NCI-H345 (cell line): Measurements from ENCODE around the gene NR2E1.

Source experiments
- DNase-seq: peaks from one replicate; lab custom pipeline; 2025; lab: John Stamatoyannopoulos, UW

Gene NR2E1

GRCh38 chr6:108165714-108166663 is at the start of gene NR2E1:
Gene NR2E1, plus strand, starts transcription at chr6:108166022. Its CDS starts 744 bp downstream, at chr6:108166766.
- peak; percentile 34 for DNase-seq

DNA sequence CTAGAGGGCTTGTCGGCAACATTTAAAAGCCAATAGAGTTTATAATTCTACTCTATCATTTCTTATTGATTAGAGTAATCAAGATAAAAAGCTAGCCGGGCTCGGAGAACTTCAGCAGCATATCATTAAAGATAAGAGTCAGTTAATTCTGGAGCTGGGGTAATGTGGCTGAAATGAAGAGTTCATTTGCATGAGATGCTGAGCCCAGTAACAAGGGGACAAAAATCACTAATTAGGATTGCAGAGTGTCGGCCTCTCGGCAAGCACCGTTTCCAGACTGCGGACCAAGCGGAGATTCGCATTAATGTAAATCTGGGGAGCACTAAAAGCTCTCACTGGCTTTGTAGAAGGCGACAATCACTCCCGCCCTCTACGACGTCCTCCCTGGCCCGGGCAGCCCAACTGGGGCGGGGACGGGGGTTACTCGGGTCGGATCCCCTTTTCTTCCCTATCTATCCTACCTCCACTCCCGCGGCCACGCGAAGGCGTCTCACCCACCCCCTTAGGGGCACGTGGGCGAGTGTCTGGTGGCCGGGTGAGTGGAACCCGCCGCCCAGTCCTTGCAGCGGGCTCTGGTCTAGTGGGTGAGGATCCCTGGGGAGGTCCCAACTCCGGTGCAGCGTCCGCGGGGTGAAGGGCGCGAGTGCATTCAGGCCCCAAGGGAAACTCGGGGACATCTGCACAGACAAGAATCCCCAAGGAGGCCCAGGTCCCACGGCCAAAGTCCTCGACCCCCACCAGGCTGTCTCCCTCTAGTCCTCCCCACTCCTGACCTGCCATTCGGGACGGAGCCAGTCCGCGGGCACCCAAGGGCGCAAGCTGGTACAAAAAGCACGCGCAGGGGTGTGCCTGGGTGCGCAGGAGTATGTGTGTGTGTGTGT is 49.0 kb upstream of the NR2E1 start:
- no peak for DNase-seq

DNA sequence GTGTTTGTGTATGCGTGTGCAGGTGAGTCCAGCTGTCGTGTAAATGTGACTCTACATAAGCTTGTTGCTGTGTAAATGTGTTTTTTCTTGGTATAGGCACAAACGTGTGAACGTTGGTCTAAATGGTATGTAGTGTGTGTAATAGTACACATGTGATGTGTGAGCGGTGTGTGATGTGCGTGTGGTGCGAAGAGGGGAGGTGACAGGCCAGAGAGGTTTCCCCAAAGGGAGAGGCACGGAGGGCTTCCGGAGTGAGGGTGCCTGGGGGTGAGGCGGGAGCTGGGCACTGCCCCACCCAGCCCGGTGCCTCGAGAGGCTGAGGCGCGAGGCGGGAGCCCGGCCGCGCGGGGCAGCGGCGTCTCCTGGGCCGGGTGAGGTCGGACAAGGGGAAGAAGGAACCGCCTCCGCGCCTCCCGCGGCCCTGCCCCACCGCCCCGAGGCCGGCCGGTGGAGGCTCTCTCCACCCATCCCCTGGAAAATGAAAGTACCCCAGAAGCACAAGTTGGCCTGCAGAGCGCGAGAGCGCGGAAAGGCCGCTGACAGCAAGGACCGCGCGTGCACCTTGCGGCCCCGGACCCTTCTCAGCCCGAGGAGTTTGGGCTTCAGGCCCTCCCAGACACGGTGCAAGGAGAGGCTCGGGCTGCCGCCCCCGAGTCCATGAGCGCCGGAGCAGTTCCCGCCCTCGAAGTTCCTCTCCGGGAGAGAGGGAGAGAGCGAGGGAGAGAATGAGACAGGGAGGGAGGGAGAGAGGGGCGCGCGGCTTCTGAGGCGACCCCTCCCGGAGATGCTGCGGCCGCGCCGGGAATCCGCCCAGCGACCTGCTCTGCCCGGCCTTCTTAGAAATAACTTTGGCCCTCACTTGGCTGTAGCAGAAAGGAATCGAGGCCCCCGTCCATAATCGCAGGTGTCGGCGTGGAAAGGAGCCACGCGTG is 48.1 kb upstream of the NR2E1 start:
- peak; percentile 40 for DNase-seq

- no peak for DNase-seq
Observed at GRCh38 chr6:108118359-108118724, 47.5 kb upstream of the NR2E1 start.

GRCh38 chr6:108118810-108119768 is 46.7 kb upstream of the NR2E1 start:
- DNase-seq, result no peak

DNA sequence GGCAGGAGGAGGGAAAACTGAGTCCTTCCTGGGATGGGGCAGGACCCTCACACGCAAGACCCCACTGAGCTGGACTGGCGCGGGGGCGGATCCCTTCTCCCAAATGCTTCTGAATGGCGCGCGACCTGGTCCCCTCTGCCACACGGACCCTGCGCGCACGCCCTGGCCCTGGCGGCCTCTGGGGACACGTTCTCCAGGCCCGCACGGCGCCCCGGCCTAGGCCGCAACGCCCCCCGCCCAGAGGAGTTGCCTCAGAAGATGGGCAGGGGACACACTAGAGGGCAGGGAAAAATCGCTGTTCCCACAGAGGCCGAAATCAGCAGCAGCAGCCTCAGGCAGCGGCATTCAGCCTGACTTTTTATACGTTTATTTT is 46.1 kb upstream of the NR2E1 start:
- no peak for DNase-seq

GRCh38 chr6:108120311-108120710 is 45.5 kb upstream of the NR2E1 start:
- no peak for DNase-seq

DNA sequence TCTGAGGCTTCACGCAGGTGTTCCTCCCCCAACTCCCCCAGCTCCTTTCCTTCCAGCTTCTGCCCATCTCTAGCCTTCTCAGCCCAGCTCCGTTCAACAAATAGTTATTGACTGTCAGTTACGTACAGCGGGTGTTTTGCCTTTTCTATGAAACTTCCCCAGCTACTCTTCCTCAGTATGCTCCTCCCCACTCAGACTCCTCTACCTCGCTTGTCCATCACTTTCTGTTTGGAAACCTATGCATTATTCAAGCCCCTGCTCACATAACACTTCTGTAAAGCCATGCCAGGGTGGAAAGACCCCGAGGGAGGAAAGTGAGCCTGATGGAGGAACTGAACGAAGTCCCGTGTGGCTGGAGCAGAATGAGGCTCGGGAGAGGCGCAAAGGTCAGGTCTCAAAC is 44.2 kb upstream of the NR2E1 start:
- no peak for DNase-seq

DNA sequence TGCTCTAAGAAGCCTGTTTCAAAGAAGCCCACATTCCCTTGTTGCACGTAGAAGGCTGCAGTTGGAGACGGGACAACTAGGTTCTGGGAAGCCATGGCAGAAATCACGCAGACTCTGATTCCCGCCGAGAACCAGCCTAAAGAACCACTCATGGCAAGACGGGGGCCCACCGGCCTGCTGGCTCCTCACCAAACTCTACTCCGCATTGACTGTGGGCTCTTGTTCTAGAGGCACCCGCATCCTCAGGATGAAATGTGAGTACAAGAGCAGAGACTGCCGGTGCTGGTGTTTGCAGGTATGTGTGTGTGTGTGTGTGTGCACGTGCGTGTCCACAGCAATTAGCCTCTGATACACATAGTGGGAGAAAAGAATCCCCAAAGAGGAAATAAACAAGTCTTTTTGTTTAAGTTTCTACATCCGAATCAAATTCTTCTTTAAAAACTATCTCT is 42.3 kb upstream of the NR2E1 start:
- no peak for DNase-seq

DNA sequence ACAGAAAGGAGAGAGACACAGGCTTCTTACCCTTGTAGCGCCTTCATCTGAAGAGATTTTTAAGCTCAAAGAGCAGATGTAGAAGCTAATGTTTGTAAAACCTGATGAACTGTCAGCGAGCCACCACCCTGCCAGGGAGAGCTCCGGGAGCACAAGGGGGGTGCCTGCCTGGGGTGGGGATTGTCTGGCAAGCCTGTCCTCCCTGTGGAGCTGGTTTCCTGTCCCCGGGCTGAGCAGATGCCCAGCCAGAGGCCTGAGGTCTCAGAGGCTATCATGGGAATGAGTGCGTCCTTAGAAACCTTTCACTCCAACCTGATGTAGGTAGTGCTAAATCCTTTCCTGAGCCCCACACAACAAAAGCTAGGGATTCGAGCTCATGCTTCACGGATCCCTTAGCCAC is 41.9 kb upstream of the NR2E1 start:
- DNase-seq, result peak; percentile 41

GRCh38 chr6:108127056-108127455 is 38.8 kb upstream of the NR2E1 start:
- DNase-seq, result no peak

DNA sequence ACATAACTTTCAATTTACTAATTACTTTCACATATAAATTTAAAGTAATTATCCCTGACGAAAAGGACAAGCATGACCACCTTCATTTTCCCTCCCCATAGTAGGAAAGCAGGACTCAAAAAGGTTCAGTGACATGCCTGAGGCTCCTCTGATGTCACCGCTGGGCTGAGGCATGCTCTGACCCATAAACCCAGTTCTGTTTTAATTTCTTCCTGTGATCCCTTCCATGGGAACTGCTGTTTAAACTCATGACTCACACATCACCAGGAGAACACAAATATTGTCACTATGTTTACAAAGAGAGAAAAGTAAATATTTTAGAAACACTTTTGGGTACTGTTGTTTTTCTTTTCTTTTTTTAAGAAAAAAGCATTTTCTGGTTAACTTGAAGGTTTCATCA is 38.0 kb upstream of the NR2E1 start:
- peak; percentile 25 for DNase-seq

- no peak for DNase-seq
Observed at GRCh38 chr6:108130262-108130661, 35.6 kb upstream of the NR2E1 start.

- DNase-seq, result no peak
Observed at GRCh38 chr6:108132863-108133262, 33.0 kb upstream of the NR2E1 start.

GRCh38 chr6:108133594-108134179 is 32.1 kb upstream of the NR2E1 start:
- DNase-seq, result peak; percentile 75

DNA sequence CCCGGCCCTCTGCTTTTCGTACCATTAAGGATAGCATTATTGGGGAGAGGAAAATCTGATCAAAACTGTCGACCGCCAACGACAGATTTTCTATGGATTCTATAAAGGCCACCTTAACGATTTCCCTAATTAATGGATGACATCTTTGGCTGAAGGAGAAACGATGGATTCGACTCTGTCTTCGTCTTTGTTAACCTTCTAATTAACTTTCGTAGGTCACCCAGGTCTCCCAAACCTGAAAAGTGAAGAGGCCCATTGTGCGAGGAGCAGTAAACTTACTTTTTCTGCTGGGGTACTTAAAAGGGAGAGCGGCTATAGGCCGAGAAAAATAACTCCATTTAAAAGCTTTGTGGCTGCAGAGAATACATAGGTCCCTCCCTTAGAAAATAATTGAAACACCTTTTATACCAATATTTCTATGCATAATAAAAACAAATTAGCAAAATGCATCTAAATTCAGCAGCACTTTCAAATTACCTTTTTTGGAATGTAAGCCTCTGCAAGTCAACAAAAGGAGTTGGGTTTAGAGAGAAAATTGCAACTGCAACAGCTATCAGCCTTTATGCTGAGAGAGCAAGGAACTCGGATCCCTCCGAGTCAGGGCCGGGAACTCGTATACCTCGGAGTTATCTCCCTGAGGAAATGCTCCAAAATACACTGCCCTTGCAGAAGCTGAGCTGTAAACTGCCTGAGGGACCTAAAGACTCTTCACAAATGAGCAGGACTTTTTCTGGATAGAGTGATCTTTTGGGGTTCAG is 31.4 kb upstream of the NR2E1 start:
- DNase-seq, result no peak

- DNase-seq, result no peak
Observed at GRCh38 chr6:108142240-108142639, 23.6 kb upstream of the NR2E1 start.

GRCh38 chr6:108145639-108146038 is 20.2 kb upstream of the NR2E1 start:
- no peak for DNase-seq

DNA sequence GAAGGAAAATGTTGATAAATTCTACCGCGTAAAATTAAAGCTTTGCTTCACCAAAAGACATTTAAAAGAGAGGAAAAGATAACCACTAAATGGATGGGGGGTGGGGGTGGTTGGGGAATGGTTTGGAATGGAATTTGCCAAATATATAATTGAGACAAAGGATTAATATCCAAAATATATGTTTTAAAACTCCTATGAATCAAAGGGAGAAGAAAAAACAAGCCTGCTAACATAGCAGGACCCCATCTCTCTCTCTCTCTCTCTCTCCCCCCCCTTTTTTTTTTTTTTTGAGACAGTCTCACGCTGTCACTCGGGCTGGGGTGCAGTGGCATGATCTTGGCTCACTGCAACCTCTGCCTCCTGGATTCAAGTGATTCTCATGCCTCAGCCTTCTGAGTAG is 13.4 kb upstream of the NR2E1 start:
- DNase-seq, result no peak
